ENCODE measurements around the gene SUSD1. TPM values are rescaled to one million over a fixed set of nuclear protein-coding genes. Genes with fewer than 3 reads are reported as not detected.

Gene SUSD1
- total RNA-seq, 1 experiment from 2014 or later = 7.9 TPM

DNA sequence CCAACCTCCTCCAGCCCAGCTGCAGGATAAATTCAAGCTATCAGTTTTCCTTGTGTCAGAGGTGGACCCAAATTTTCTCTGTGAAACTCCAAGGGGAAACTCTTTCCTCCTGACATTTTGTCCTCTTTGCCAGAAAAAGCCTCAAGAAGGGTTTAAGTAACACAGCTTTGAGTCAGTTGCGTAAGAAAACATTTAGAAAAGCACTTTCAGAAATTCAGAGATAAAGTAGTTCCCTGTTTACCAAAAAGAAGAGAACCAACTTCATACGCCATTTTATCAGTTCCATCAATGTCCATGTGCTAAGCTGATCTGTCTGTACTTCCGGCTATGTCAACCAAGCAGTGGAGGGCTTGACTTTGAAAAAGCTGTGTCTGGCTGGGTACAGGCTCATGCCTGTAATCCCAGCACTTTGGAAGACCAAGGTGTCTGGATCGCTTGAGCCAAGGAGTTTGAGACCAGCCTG, 19.9 kb upstream of the SUSD1 start:
- ChIA-PET CTCF (no interaction called here), POLR2A (no interaction called here), RAD21 (ENCODE audit: low non-redundant PET in 1 of 2, low total read pairs in 2 of 2, uncharacterized antibody in 2 of 2, unreplicated experiment in 2 of 2) (no interaction called here)
- DNase-seq (ENCODE audit: low read depth, low spot score) (no peak), ATAC-seq (no peak)
- Histone ChIP-seq H2AFZ (ENCODE audit: low read depth, low read length, poor library complexity, severe bottlenecking) (no peak overlapping the region), H3K4me2 (ENCODE audit: low read length) (no peak overlapping the region), H3K27ac (ENCODE audit: low read depth, low read length) (no peak overlapping the region), H3K79me2 (ENCODE audit: insufficient read depth, low read length) (no peaks in the 10 kb centered on the region), H3K36me3 (ENCODE audit: control insufficient read depth in 1 of 2, insufficient read depth in 2 of 2, low read length in 2 of 2) (no peaks in the 10 kb centered on the region), H3K4me3 (replicated peaks in 1 of 2; ENCODE audit: low read depth in 1 of 2, low read length in 2 of 2) (no peak overlapping the region), H3K9me2 (ENCODE audit: insufficient read depth) (no peaks in the 10 kb centered on the region), H3K4me1 (ENCODE audit: control insufficient read depth in 1 of 2, insufficient read depth in 2 of 2, low read length in 2 of 2) (no peaks in the 10 kb centered on the region), H4K20me1 (ENCODE audit: insufficient read depth) (no peaks in the 10 kb centered on the region), H3K9ac (ENCODE audit: low read length) (no peak overlapping the region), H3K9me3 (ENCODE audit: control insufficient read depth in 1 of 2, insufficient read depth in 1 of 2, low read depth in 1 of 2, low read length in 2 of 2) (no peaks in the 10 kb centered on the region), H3K27me3 (ENCODE audit: insufficient read depth, low read length) (no peaks in the 10 kb centered on the region)
- TF ChIP-seq, protein P1, sequence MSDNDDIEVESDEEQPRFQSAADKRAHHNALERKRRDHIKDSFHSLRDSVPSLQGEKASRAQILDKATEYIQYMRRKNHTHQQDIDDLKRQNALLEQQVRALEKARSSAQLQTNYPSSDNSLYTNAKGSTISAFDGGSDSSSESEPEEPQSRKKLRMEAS (IDR thresholded peaks at IDR 0.05) = no peak
- TF ChIP-seq ELF1 (IDR thresholded peaks at IDR 0.05; ENCODE audit: borderline replicate concordance, low read depth) (no peak), POLR2A (IDR thresholded peaks at IDR 0.05; ENCODE audit: borderline replicate concordance, extremely low read depth, insufficient read depth, insufficient read length) (no peak), SRF (IDR thresholded peaks at IDR 0.05; ENCODE audit: low read depth) (no peak), ZNF274 (IDR thresholded peaks at IDR 0.05; ENCODE audit: low read depth, low read length) (no peak), EZH2phosphoT487 (IDR thresholded peaks at IDR 0.05; ENCODE audit: borderline replicate concordance) (no peak), CBX3 (IDR thresholded peaks at IDR 0.05; ENCODE audit: low read depth) (no peak)
- TF ChIP-seq, protein P2, sequence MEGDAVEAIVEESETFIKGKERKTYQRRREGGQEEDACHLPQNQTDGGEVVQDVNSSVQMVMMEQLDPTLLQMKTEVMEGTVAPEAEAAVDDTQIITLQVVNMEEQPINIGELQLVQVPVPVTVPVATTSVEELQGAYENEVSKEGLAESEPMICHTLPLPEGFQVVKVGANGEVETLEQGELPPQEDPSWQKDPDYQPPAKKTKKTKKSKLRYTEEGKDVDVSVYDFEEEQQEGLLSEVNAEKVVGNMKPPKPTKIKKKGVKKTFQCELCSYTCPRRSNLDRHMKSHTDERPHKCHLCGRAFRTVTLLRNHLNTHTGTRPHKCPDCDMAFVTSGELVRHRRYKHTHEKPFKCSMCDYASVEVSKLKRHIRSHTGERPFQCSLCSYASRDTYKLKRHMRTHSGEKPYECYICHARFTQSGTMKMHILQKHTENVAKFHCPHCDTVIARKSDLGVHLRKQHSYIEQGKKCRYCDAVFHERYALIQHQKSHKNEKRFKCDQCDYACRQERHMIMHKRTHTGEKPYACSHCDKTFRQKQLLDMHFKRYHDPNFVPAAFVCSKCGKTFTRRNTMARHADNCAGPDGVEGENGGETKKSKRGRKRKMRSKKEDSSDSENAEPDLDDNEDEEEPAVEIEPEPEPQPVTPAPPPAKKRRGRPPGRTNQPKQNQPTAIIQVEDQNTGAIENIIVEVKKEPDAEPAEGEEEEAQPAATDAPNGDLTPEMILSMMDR (IDR thresholded peaks at IDR 0.05 in 2 of 3, conservative IDR thresholded peaks at IDR 0.05 in 1 of 3; ENCODE audit: borderline replicate concordance in 1 of 3, insufficient read depth in 1 of 3, low read depth in 2 of 3, low read length in 2 of 3) = no peak
- no TSS peak for BruUV-seq (replicated peaks)
- intact Hi-C loops (cut with micrococcal nuclease) = no loop called here

Data from HCT116 (cell line).